GM21423 (cell line): ENCODE data around the gene PLEKHA3.
"Not testable (repeated sequence)": the region's sequence is repeated elsewhere in the genome, so short reads cannot be mapped to it uniquely, and the experiment has no call there.

Experiments used
- ATAC-seq: cut with Tn5 transposase; IDR thresholded peaks from one replicate; pipeline ENCODE4 v1.9.1; 2021; ENCODE audit warnings: mild to moderate bottlenecking, moderate library complexity; ENCODE audit not compliant: unreplicated experiment

PLEKHA3 gene

DNA sequence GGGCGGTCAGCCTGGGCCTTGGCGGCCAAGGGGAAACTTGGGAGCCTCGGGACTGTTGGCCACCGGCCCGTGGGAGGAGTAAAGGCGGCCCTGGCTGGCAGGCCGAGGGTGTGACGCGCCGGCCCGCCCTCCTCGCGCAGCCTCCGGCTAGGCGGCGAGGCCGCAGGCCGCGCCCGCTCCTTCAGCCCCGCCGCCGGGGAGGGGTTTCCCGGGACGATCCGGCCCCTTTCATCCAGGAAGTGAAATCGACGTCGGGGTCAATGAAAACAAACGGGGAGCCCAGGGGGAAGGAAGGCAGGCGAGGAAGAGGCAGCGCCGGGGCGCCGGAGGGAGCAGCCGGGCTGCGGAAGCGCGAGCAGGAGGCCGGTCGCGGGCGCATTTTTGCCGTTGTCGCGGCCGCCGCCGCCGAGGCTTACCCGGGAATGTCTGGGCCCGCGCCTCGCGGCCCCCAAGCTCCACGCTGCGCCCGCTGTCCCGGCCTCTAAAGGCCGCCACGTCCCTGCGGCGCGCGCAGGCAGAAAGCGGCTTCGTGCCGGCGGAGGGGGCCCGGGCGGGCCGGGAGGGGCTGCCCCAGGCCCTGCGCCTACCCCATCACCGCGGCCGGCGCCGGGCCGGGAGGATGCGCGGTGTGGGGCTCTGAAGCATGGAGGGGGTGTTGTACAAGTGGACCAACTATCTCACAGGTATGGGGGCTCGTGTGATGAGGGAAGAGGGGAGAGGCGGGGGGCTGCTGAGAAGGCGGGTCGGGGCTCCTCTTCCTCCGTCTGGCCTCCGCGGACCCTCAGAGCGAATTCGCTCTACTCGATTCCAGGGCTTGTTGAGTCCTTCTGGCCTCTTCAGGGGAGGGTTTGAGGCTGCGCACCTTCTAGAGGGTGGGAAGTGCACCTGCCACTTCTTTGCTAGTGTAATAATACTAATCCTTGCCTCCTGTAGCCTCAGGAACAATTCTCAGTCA is at the start of gene PLEKHA3:
PLEKHA3 (plus strand) TSS at position 231 of the 955 bp plus-strand sequence; CDS start at position 644, 413 bp downstream.
- ATAC-seq, result peak; percentile 64

DNA sequence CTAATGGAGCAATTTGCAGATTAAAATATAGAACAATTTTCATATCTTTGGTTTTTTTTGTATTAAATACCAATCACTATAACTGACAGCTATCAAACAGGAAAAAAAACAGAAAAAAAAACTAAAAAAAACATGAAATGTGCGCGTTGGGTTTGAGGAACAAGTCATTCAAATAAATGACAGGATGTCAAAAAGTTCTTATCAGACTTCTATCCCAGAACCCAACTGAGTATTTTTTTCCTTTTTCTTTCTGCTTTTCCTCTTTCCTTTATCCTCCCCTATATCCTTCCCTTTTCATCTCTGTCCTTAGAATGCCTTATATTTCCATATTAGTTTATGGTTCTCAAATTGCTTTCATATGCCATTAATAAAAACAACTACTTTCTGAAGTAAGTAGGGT is 43.6 kb upstream of the PLEKHA3 start:
- ATAC-seq, result no peak

GRCh38 chr2:178441426-178441825 is 38.8 kb upstream of the PLEKHA3 start:
- ATAC-seq, result no peak

GRCh38 chr2:178448968-178449661 is 31.1 kb upstream of the PLEKHA3 start:
- ATAC-seq, result no peak

- ATAC-seq, result peak; percentile 7
Measured at GRCh38 chr2:178449700-178450523, 30.3 kb upstream of the PLEKHA3 start.

DNA sequence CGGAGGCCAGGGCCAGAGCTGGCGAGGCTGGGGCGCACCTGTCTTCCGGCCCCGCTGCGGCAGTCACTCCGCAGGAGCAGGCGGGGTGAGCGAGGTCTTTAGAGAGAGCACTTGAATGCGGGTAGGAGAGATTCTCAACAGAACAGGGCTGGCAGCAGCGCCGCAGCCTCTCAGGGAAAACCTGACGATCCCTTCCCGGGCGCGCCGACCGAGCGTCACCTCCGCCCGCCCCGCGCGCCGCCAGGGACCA is 29.8 kb upstream of the PLEKHA3 start:
- ATAC-seq, result peak; percentile 51

GRCh38 chr2:178450774-178451525 is 29.3 kb upstream of the PLEKHA3 start, which contains the start of the genes PJVK and PRKRA:
PJVK (plus strand) TSS chr2:178451378; CDS start chr2:178453410, 2,032 bp downstream.
PRKRA (minus strand) TSS chr2:178451175; CDS start chr2:178451030, 145 bp downstream.
- ATAC-seq, result peak; percentile 80

DNA sequence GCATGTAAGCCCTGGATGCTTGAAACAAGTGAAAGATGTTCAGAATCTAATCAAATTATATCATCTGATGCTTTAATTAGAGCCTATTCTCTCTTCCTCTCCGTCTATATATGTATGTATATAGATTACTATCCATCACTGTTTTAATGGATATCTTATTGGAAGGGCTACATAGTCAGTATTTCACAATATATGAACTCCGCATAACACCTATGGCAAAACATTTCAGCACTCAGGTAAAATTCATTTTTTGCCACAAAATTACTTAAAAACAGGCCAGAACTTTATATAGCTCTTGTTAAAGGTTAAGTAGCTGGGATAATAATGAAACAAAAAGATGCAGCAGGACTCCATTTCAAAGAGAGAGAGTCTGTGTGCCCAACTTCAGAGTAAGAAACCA is 27.9 kb upstream of the PLEKHA3 start:
- no peak for ATAC-seq

DNA sequence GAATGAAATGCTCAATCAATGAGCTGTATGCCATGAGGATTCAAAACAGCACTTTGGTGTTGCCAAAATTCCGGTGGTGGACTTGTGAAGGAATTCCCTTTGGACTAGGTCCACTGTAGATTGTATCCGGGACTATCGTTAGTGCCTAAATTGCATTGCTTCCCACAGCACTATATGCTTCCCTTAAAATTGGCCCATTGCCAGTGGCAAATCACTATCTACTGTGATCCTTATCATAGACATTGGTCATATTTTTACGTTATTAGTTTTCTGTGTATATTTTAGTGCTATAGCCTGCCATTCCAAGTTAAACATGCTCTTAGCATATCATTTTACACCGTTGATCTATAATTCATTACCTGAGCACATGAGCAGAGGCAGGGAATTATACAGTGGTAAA is 27.4 kb upstream of the PLEKHA3 start:
- ATAC-seq, result no peak

- ATAC-seq, result no peak
Measured at GRCh38 chr2:178455947-178456346, 24.3 kb upstream of the PLEKHA3 start.

DNA sequence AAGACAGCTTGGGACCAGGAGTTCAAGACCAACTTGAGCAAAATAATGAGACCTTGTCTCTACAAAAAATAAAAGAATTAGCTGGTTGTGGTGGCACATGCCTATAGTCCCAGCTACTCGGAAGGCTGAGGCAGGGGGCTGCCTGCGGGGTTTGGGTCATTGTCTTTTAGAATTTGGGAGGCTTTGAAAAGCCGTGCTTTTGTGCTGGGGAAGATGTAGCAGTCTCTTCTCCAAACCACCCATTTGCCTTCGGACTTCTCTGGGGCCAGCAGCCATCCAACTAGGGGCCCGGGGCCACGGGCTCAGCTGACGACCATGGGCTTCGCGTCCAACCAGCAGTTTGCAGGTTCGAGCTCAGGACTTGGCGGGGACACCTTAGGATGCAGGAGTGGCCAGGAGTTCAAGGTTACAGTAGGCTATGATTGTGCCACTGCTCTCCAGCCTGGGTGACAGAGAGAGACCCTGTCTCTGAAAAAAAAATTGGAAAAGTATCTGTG is 22.8 kb upstream of the PLEKHA3 start:
- no peak for ATAC-seq

GRCh38 chr2:178469219-178469849 is 10.9 kb upstream of the PLEKHA3 start:
- no peak for ATAC-seq

GRCh38 chr2:178471313-178471712 is 8.9 kb upstream of the PLEKHA3 start:
- ATAC-seq, result not testable (repeated sequence)

DNA sequence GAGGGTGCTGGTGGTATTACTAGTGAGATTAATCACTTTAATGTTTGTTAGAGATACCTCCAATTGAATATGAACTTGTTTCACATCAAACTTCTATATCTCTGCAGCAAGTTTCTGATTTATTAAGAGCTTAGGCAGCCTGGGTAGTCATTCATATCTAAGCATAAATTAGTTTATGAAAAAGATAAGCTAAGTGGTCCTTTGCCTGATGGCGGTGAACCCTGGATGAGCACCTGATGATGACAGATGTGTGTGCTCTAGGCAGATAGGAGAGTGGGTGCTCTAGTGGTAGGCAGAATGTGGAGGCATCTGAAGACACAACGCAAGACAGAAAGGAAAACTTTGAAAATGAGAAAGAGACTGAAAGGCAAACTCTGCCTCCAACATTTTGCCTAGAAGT is 6.9 kb upstream of the PLEKHA3 start:
- ATAC-seq, result no peak

- ATAC-seq, result no peak
Measured at GRCh38 chr2:178473931-178474330, 6.3 kb upstream of the PLEKHA3 start.

DNA sequence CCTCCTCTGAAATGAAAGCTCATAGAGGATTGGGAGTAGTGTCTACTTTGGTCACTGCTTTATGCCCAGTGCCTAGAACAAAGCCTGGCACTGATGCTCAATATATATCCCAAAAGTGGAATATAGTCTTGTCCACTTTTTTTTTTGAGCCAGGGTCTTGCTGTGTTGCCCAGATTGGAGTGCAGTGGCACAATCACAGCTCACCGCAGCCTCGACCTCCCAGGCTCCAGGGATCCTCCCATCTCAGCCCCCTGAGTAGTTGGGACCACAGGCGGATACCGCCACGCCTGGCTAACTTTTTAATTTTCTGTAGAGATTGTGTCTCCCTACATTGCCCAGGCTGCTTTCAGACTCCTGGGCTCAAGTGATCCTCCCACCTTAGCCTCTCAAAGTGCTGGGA is 5.7 kb upstream of the PLEKHA3 start:
- ATAC-seq, result no peak

GRCh38 chr2:178476477-178476876 is 3.8 kb upstream of the PLEKHA3 start:
- no peak for ATAC-seq

DNA sequence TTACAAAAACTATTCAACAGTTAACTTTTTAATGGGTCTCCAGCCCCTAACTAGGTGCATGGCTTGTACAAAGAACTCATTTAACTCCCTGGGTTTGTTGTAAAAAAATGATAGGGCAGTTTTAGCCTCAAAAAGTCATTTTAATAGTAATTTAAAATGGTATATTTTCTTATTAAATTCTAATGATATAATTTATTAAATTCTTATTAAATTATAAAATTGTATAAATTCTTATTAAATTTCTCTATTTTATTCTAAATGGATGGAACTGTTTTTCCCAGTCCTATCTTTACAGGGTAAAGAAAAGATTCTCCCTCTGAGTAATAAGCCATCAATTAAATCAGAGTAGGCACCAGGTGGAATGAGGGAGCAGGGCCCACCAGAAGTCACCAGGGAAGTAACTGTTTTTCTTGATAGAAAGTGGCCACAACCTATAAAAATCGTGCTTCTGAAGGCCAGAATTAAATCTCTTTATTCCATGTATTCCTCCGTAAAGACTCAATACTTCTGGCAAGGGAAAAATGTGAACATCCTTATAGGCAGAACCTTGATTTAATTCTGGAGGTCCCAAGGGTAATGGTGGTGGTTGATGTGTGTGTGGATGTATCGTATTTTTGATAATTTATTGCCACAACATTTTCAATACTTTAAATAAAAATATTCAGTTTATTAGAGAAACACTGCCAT is 2.7 kb upstream of the PLEKHA3 start:
- ATAC-seq, result no peak

DNA sequence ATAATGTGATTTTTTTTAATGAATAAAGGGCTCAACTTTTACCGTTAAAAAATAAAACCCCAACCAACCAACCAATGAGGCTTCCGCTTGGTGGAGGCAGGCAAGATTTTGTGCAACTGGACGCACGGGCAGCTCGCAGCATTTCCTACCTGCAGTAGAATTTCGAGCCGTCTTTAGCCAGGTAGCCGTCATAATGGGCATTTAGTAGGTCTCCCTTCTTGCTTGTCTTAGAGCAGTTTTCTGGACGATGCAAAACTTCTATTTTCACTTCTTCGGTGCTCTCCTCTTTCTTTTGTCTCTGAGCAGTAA is 2.2 kb upstream of the PLEKHA3 start:
- no peak for ATAC-seq
